EL (cell line): Measurements from ENCODE around the gene DNMT3A.
A peak's percentile ranks its signal among the peaks of the same experiment; 100 is the strongest.

Experiments used
- DNase-seq: peaks from one replicate; pipeline ENCODE4 v3.0.0-alpha.2; 2016

DNMT3A gene

DNA sequence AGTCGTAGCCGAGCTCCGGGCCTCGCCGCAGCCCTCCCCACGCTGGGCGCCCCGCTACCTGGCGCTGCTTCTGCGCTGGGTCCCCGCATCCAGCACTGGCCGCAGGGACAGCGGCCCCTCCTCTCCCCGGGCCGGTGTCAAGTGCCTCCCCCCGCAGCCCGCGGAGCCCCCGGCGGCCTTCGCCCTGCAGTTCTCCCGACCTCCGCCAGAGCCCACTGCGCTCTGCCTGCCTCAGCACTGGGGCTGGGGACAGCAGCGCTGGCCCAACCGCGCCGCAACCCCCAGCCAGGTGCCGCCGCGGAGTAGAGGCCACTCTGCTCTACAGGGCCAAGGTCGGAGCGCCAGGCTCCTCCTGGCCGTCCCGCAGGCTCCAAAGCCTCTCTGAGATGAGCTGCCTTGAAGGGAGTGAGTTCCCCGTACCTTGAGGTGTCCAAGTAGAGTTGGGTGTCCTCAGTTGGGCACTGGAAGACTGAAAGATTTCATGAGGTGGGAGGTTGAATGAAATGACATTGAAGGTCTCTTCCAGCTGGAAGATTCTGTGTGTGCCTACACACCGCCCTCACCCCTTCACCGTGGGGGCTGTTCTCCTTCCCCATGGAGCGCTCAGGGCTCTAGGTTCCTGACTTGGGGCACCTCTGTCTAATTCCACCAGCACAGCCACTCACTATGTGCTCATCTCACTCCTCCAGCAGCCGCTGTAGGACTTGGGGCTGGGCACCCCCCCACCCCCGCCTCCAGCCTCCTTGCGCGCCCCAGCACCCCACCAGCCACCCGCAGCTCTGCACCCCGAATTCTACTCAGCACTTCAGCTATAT lies 854 bp upstream of the DNMT3A start:
- peak; percentile 76 for DNase-seq

DNA sequence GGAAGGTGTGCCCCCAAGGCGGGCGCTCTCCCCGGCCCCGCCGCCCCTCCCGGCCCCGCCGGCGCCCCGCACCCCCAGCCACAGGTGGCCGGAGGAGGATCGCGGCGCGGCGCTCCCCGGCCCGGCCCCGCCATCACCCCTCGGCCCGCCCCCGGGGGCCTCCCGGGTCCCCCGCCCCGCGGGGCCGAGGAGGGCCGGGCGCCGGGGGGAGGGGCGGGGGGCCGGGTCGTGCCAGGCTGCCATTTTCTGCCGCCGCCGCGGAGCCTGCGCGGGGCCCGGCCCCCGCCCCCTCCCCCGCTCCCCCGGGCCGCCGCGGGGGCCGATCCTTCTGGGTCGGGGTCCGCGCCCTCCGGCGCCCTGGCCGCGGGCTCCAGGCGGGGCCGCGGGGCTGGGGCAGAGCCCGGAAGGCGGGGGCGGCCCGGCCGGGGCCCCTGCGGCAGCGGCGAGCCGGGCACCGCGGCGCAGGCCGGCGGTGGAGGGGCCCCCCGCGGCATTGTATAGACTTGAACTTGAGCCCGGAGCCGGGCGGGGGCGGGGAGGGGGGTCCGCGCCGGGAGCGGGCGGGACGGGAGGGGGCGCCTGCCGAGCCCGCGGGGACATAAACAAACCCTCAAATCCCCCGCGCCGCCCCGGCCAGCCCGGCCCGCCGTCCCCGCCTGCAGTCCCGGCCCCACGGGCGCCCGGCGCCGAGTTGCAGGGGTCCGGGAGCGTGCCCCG lies 556 bp downstream of the DNMT3A start:
- DNase-seq: no peak

- no peak for DNase-seq
Observed at GRCh38 chr2:25340181-25340921, 1.4 kb downstream of the DNMT3A start.

- no peak for DNase-seq
Observed at GRCh38 chr2:25339791-25340180, 1.9 kb downstream of the DNMT3A start.

DNA sequence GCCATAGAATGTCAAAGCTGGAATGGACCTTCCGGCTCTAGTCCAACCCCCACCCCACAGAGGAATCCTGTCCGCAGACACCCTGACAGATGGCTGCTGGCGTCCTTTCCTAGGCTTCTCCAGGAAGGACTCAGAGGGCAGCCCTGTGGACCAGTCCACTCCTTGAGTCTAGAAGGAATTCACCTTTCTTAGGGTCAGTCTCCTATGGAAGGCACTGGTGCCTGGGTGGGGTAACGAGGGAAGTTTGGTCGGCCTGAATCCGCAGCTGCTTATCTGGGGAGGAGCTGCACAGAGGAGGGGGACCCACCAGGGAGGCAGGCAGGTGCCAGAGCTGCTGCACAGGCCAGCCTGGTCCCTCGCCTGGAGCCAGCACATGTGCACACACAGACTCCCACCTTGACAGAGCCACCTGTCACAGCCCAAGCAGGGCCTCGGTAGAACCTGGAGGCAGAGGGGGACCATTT lies 2.5 kb downstream of the DNMT3A start:
- DNase-seq: no peak

DNA sequence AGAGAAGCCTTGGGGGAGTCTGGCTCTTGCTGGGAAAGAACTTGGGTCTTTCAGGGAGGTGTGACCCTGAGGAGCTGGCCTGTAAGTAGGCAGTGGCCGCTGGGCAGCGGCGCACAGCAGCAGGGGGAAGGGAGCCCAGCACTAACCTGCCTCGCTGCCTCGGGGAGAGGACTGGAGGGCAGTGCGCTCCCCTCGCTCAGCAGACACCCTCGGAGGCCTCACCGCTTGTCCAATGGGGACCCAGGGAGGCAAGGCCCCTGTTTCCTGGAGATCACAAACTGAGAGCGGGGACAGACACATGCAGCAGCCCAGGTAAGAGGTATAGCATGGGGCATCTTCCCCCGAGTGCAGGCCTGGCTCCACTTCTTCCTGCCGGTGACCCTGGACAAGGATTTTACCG lies 3.3 kb downstream of the DNMT3A start:
- DNase-seq: no peak

DNA sequence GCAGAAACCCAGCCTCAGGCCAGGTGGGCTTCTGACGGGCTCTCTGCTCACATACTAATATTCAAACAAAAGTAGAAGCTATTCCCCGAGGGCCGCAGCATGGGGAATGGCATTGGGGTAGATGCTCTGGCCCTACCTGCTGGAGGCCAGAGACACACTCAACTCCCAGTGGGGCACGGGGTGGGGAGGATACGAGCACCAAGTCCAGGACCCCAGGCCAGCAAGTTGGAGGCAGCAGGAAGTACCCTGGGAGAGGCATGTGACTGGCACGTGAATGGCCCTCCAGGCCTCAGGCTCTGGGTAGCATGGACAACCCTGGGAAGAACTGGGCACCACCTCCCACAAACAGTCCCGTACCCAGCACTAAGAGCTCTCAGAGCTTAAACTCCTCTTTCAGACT lies 3.8 kb downstream of the DNMT3A start:
- DNase-seq: no peak

DNA sequence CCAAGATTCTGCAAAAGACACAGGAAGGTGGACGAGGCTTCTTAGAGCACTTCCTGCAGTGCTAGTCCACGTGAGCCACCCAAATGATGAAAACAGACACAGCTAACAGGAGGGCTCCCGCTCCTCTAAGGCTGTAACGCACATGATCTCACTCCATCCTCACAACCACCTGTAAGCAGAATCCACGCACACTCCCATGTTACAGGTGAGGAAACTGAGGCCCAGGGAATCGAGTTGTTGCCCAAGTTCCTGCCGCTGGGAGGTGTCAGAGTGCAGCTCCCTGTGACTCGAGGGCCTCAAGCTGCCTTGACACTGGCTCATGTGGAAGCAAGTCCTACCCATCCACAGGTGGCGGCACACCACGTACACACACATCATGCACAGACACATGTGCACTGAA lies 4.4 kb downstream of the DNMT3A start:
- DNase-seq: no peak

- no peak for DNase-seq
Observed at GRCh38 chr2:25336383-25336841, 5.3 kb downstream of the DNMT3A start.

DNA sequence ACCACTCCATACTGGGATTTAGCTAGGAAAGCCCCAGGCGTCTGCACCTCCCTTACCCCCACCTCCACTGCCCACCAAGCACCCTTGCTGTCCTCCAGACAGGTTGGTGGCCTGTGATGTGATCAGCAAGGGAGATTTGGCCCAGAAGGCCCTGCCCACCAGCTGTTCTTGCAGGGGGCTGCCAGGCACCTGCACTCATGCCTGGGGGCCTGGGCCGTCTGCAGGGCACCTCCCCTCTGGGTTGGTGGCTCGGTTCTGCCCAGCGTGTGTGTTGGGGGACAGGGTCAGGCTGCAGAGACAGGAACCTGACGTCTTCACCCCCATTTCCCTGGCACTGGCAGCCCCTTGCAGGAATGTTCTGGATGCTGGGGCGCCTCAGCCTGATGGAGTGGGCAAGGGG lies 5.8 kb downstream of the DNMT3A start:
- DNase-seq: no peak

DNA sequence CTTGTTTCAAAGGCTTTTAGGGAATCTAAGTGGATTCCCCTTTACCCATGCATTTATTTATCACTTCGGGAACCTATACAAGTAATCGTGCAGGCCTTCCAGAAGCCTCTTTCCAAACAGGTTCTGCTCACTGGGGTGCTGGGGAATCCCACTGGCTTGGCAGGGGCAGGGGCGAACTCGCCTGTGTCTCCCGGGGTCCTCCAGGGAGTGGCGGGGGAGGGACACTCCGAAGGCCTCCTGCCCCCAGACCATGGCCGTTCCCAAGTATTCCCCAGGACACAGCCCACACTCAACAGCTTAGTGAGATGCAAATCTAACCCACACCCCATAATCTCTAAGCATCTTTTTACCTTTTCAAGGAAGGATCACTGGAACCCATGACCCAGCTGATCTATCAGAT lies 6.5 kb downstream of the DNMT3A start:
- no peak for DNase-seq

- no peak for DNase-seq
Observed at GRCh38 chr2:25334482-25334881, 7.2 kb downstream of the DNMT3A start.

GRCh38 chr2:25333981-25334380 lies 7.7 kb downstream of the DNMT3A start:
- no peak for DNase-seq

GRCh38 chr2:25332571-25332970 lies 9.2 kb downstream of the DNMT3A start:
- no peak for DNase-seq

- no peak for DNase-seq
Observed at GRCh38 chr2:25331686-25332365, 9.9 kb downstream of the DNMT3A start.

DNA sequence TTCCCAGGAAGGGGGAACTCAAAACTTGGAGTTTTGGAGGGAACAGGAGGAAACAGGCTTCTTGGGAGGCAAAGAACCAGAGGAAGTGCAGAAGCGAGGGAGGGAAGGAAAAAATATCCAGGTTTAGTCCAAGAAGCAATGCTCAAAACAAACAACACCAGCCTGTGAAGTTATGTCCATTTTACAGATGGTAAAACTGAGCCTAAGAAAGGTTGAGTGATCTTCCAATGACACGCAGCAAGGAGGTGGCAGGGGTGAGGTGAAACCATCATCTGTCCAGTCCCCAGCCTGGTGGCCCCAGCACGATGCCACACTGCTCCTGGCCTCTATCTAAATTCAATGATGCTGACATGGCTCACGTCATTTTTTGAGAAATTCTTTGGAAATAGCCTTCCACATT lies 10.8 kb downstream of the DNMT3A start:
- DNase-seq: no peak

DNA sequence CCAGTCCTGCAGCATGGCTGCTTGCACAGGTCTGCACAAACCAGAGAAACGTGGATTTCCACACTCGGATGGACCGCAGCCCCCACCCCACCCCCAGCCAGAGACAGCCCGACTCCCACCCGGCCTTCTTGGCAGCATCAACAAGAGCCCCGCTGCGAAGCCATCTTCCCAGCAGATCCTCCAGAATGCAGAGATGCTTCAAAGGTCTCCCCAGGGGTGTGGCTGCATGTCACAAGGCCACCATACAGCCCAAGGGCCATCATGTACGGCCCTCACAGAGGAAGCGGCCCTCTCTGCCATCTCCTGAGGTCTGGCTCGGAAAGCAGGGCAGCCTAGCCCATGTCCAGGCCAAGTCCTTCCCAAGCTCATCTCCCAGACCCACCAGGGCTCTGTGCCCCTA lies 11.5 kb downstream of the DNMT3A start:
- DNase-seq: no peak

DNA sequence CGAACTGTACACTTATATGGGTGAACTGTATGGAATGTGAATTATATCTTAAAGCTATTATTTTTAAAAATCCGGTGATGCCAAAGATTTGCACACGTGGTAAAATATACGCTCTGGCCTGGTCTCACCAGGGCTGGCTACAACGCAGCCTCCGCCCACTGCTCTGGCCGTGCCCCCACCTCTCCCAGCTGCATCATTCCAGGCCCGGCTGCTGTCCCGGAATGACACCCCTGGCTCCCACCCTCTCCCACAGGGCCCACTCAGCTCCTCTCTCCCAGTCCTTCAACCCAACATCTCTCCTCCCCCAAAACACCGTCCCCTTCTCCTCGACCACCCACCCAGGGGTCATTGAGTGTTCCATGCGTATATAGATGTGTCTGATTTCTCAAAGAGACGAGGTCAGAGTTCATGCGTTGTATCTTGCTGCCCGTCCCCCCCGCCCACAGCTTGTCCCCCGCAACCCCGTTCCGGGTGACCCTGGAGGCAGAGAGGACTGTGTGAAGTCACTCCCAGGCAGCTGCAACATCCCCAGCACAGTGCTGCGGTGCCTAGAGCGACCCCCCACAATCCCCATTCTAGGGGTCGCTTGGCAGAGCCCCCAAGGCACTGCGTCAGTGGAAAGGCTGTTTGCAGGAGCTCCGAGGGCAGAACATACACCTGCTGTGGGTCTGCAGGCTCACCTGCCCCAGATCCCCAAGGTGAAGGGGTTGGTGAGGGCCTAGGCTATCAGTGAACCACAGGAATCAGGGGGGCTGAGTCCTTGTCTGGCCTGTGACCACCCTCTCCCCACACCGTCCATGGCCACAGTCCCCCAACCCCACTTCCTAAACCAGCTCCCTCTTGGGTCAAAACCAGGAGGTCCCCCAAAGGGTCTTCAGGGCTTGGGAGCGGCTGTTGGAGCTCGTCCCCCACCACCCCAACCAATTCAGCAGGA lies 13.3 kb downstream of the DNMT3A start:
- DNase-seq: no peak

DNA sequence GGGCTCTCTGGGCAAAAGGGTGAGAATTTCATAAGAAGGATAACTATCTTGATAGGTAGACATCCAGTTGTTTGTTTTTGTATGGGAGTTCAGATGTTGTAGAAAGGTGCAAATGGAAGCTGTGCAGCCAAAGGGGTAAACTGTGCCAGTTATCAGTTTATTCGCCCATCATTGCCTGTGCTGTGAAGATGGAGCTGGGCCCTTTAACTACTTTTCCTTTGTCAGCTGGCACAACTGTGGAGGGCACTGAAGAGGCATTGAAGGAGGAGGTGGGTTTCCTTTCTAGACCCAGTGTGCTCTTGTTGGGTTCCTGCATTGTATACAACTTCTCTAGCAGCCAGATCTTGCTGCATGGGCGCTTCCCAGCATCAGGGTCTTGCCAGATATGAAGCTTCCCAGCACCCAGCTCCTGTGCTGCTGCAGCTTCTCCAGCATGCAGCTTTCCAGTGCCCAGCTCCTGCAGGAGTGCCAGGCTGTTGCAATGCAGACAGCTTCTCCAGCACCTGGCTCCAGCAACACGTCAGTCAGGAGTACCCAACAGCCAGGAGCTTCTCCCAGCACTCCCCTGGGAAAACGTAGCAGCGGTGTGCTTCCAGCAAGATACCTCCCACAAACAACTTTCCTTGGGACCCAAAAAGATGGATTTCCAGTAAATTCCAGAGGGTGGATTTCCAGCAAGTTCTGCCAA lies 15.3 kb downstream of the DNMT3A start:
- no peak for DNase-seq

DNA sequence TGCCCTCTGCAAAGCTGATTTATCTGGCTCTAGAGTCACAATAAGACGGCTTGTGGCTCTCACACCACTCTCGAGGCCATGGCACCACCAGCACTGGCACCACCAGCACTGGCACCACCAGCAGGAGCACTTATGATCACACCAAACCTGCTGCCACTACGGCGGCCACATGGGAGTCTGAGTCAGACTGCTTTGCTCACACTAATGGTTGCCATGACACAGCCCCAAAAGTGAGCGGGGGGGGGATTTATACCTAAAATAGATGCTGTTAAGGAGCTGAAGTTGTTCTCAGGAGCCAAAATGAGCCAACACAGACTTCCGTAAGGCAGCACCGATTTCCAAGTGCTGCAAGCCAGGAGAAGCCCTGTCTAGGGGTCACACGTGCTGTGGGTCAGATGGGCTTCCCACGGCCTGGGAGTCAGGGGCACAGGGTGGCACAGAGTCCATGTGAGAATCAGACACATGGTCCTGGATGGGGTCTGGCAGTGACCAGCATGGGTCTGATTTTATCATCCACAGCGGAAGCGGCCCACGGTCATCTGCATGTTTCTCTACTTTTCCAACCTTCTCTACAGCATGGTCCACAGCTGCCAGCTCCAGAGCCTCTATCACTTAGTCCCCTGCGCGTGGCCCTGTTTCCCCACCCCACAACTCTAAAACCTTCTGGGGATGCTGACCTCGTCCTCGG lies 16.7 kb downstream of the DNMT3A start:
- DNase-seq: peak; percentile 39

DNA sequence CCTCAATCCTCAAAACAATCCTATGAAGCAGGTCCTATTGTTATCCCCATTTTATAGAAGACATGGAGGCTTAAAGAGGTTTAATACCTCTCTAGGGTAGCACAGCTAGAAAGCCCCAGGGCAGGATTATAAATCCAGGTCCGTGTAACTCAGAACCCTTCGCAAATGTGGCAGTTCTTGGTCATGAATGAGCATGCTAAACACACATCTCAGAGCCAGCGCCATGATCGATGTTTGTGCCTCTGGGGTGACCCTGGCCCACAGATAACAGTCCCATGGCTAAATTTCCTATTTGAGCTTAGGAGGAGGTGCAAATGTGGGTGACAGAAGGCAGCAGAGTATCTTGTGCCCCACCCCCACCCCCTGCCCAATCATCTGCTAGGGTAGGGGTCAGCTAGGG lies 17.5 kb downstream of the DNMT3A start:
- DNase-seq: no peak
